ENCODE measurements around the gene DVL3.

DVL3 gene

GRCh38 chr3:184174646-184175492, 19.7 kb downstream of the DVL3 start, which contains the start of gene AP2M1:
Gene AP2M1 (plus strand): TSS chr3:184174855. CDS start chr3:184176994, 2,139 bp downstream.
- intact Hi-C loops (cut with DNase I), result loop anchor here (1.0 kb wide), 2 partner anchors 10 to 20 kb away; partner anchors contain the start of gene DVL3

GRCh38 chr3:184175506-184175905, 20.3 kb downstream of the DVL3 start:
- intact Hi-C loops (cut with DNase I), result no loop called here
- peak in 2 of 10 donors; percentile 49 to 62 for DNase-seq

More at GRCh38 chr3:184174646-184175492, 19.7 kb downstream of the DVL3 start, which contains the start of gene AP2M1:
- DNase-seq, result peak; percentile 97 to 100 (median 98)

- no peak for DNase-seq
- intact Hi-C loops (cut with DNase I), result no loop called here
Measured at GRCh38 chr3:184175981-184176376, 20.8 kb downstream of the DVL3 start.

- intact Hi-C loops (cut with DNase I), result no loop called here
- peak in 7 of 10 donors; percentile 21 to 87 (median 38) for DNase-seq
Measured at GRCh38 chr3:184176377-184177330, 21.5 kb downstream of the DVL3 start.

- peak in 1 of 10 donors; percentile 48 for DNase-seq
- intact Hi-C loops (cut with DNase I), result no loop called here
Measured at GRCh38 chr3:184177331-184177731, 22.2 kb downstream of the DVL3 start.

- intact Hi-C loops (cut with DNase I), result no loop called here
- peak in 1 of 10 donors; percentile 69 for DNase-seq
Measured at GRCh38 chr3:184177767-184178306, 22.7 kb downstream of the DVL3 start.

- intact Hi-C loops (cut with DNase I), result no loop called here
- DNase-seq, result peak in 1 of 10 donors; percentile 57
Measured at GRCh38 chr3:184178521-184179138, 23.5 kb downstream of the DVL3 start.

- DNase-seq, result peak in 1 of 10 donors; percentile 43
- intact Hi-C loops (cut with DNase I), result no loop called here
Measured at GRCh38 chr3:184180165-184180564, 25.0 kb downstream of the DVL3 start.

- DNase-seq, result no peak
- intact Hi-C loops (cut with DNase I), result no loop called here
Measured at GRCh38 chr3:184181596-184181995, 26.4 kb downstream of the DVL3 start.

GRCh38 chr3:184183679-184184078, 28.5 kb downstream of the DVL3 start:
- peak in 1 of 10 donors; percentile 50 for DNase-seq
- intact Hi-C loops (cut with DNase I), result no loop called here

- intact Hi-C loops (cut with DNase I), result loop anchor here (1.0 to 5.0 kb wide), 4 partner anchors 10 to 113 kb away; partner anchors contain the start of genes AP2M1, EIF2B5 and PSMD2
- peak in 2 of 10 donors; percentile 49 to 67 for DNase-seq
Measured at GRCh38 chr3:184184546-184185230, 29.5 kb downstream of the DVL3 start.

GRCh38 chr3:184185461-184186183, 30.4 kb downstream of the DVL3 start:
- intact Hi-C loops (cut with DNase I), result loop anchor here (1.0 to 5.0 kb wide), 5 partner anchors 11 to 112 kb away; partner anchors contain the start of genes ALG3, AP2M1, EEF1AKMT4 and EIF2B5
- DNase-seq, result peak; percentile 96 to 100 (median 98)

GRCh38 chr3:184186184-184186901, 31.2 kb downstream of the DVL3 start, which contains the start of gene ABCF3:
Gene ABCF3 (plus strand): TSS chr3:184186199. CDS start chr3:184186208, 9 bp downstream.
- intact Hi-C loops (cut with DNase I), result loop anchor here (2.0 to 5.0 kb wide), 3 partner anchors 34 to 111 kb away; partner anchors contain the start of genes ALG3, EEF1AKMT4 and PSMD2
- DNase-seq, result peak in 2 of 10 donors; percentile 27 to 90

GRCh38 chr3:184186902-184187207, 31.7 kb downstream of the DVL3 start:
- intact Hi-C loops (cut with DNase I), result loop anchor here (2.0 to 5.0 kb wide), 3 partner anchors 35 to 110 kb away; partner anchors contain the start of genes ALG3, EEF1AKMT4 and PSMD2

GRCh38 chr3:184188080-184188479, 32.9 kb downstream of the DVL3 start:
- peak in 2 of 10 donors; percentile 31 to 63 for DNase-seq
- intact Hi-C loops (cut with DNase I), result loop anchor here (5.0 kb wide), 2 partner anchors 36 to 109 kb away; partner anchors contain the start of gene PSMD2

More at GRCh38 chr3:184186902-184187207, 31.7 kb downstream of the DVL3 start:
- DNase-seq, result no peak

- peak in 2 of 10 donors; percentile 49 to 77 for DNase-seq
- intact Hi-C loops (cut with DNase I), result loop anchor here (5.0 kb wide), 2 partner anchors 37 to 108 kb away; partner anchors contain the start of gene PSMD2
Measured at GRCh38 chr3:184189421-184189820, 34.2 kb downstream of the DVL3 start.

- peak in 2 of 10 donors; percentile 39 to 43 for DNase-seq
- intact Hi-C loops (cut with DNase I), result no loop called here
Measured at GRCh38 chr3:184192889-184193288, 37.7 kb downstream of the DVL3 start.
